ENCODE results near the gene SLC15A2.

- TF ChIP-seq, protein P1, sequence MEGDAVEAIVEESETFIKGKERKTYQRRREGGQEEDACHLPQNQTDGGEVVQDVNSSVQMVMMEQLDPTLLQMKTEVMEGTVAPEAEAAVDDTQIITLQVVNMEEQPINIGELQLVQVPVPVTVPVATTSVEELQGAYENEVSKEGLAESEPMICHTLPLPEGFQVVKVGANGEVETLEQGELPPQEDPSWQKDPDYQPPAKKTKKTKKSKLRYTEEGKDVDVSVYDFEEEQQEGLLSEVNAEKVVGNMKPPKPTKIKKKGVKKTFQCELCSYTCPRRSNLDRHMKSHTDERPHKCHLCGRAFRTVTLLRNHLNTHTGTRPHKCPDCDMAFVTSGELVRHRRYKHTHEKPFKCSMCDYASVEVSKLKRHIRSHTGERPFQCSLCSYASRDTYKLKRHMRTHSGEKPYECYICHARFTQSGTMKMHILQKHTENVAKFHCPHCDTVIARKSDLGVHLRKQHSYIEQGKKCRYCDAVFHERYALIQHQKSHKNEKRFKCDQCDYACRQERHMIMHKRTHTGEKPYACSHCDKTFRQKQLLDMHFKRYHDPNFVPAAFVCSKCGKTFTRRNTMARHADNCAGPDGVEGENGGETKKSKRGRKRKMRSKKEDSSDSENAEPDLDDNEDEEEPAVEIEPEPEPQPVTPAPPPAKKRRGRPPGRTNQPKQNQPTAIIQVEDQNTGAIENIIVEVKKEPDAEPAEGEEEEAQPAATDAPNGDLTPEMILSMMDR (IDR thresholded peaks at IDR 0.05) = no peak
- TF ChIP-seq POLR2A (IDR thresholded peaks at IDR 0.05) = no peak
Measured at GRCh38 chr3:121863801-121864200, 30.4 kb upstream of the SLC15A2 start.
